K562 (cell line): Measurements from ENCODE around the gene HMCN1. TPM values are rescaled to one million over a fixed set of nuclear protein-coding genes. Genes with fewer than 3 reads are reported as not detected.

Experiments
- ATAC-seq: fragments of 200-7000 bp; cut with Tn5 transposase; 3 replicates; pipeline ENCODE4 v1.9.1; 2020; ENCODE audit warnings: moderate library complexity
- BruUV-seq: library from RNA; stranded (reverse); fragments of 400-500 nt; replicated peaks from 2 replicates; lab custom pipeline; 2021; lab: Mats Ljungman, UMichigan
- CTCF ChIA-PET: fragments of 300-600 bp; formaldehyde crosslinking; extraction: SDS; loops from one replicate; lab custom pipeline; 2021; ENCODE audit warnings: low intra/inter-chr PET ratio; lab: Yijun Ruan, JAX
- POLR2A ChIA-PET: fragments of 300-600, 350-650 bp; sonication (Branson Sonifier 250); formaldehyde crosslinking; extraction: SDS; loops from one replicate; lab custom pipeline; 2021; ENCODE audit warnings: antibody characterized with exemption, inconsistent platforms; lab: Yijun Ruan, JAX
- DNase-seq, 4 experiments: peaks; one replicate each; pipeline versions ENCODE4 v3.0.0 to v3.0.0-alpha.2; 2011 to 2018; ENCODE audit warnings: low spot score in 3 of 4, mixed read lengths in 3 of 4; ENCODE audit errors: extremely low read depth in 1 of 4
- FAIRE-seq: peaks from 2 replicates; lab custom pipeline; 2011; peaks lifted over from hg19 to GRCh38; lab: Jason Lieb, UNC
- H2AFZ ChIP-seq: 2 replicates; pipeline ENCODE4 v1.6.0; 2011; ENCODE audit warnings: low read depth, low read length, control low read depth, inconsistent platforms
- H3K27ac ChIP-seq: fragments of 200-600 bp; 3 replicates; pipeline ENCODE4 v1.8.0; 2011; ENCODE audit warnings: low read depth, mild to moderate bottlenecking, control low read depth, inconsistent platforms, low read length, moderate library complexity, mixed read lengths; ENCODE audit errors: extremely low read depth
- H3K27me3 ChIP-seq, 2 experiments: fragments of 300-600 bp in 1 of 2; 2 replicates in 1 of 2; 3 replicates in 1 of 2; pipeline versions ENCODE4 v1.6.0 to v1.8.0; 2011; ENCODE audit warnings: inconsistent platforms in 2 of 2, low read length in 2 of 2, mild to moderate bottlenecking in 1 of 2, mixed read lengths in 1 of 2, moderate library complexity in 1 of 2; ENCODE audit not compliant: control insufficient read depth in 2 of 2, insufficient read depth in 2 of 2
- H3K36me3 ChIP-seq: fragments of 300-600 bp; 3 replicates; pipeline ENCODE4 v1.8.0; 2011; ENCODE audit warnings: mild to moderate bottlenecking, low read length, inconsistent platforms; ENCODE audit not compliant: control insufficient read depth, insufficient read depth
- H3K4me1 ChIP-seq, 2 experiments: fragments of 200-600 bp in 1 of 2; replicated peaks in 1 of 2; 2 replicates in 1 of 2; 3 replicates in 1 of 2; pipeline versions ENCODE4 v1.5.1 to v1.8.0; 2011; ENCODE audit warnings: inconsistent platforms in 2 of 2, low read length in 2 of 2, mild to moderate bottlenecking in 1 of 2, mixed read lengths in 1 of 2, moderate library complexity in 1 of 2; ENCODE audit not compliant: control insufficient read depth in 2 of 2, insufficient read depth in 2 of 2
- H3K4me2 ChIP-seq: 2 replicates; pipeline ENCODE4 v1.6.1; 2011; ENCODE audit warnings: low read length, control low read depth, inconsistent platforms, mixed read lengths; ENCODE audit not compliant: insufficient read depth
- H3K4me3 ChIP-seq: fragments of 200-600 bp; sonication (generic), shearing (Covaris generic); 2 replicates; pipeline ENCODE4 v1.5.1; 2016; ENCODE audit warnings: control low read depth, inconsistent platforms
- H3K79me2 ChIP-seq: fragments of 200-600 bp; 3 replicates; pipeline ENCODE4 v1.8.0; 2011; ENCODE audit warnings: low read length, inconsistent platforms; ENCODE audit not compliant: control insufficient read depth, insufficient read depth
- H3K9ac ChIP-seq, 2 experiments: 2 replicates each; pipeline versions ENCODE4 v1.6.0 to v1.6.1; 2011; ENCODE audit warnings: low read depth in 2 of 2, low read length in 2 of 2, control low read depth in 1 of 2, inconsistent platforms in 1 of 2, mild to moderate bottlenecking in 1 of 2, mixed read lengths in 1 of 2; ENCODE audit not compliant: insufficient read depth in 1 of 2
- H3K9me1 ChIP-seq: one replicate; pipeline ENCODE4 v1.6.0; 2011; ENCODE audit warnings: inconsistent platforms, mild to moderate bottlenecking, low read length, moderate library complexity; ENCODE audit not compliant: control insufficient read depth, insufficient read depth
- H3K9me3 ChIP-seq: replicated peaks from 2 replicates; pipeline ENCODE4 v1.5.1; 2011; ENCODE audit warnings: low read depth, low read length, inconsistent platforms; ENCODE audit not compliant: control insufficient read depth, insufficient read depth
- H4K20me1 ChIP-seq: replicated peaks from 2 replicates; pipeline ENCODE4 v1.6.1; 2011; ENCODE audit warnings: low read length, inconsistent platforms, mixed read lengths; ENCODE audit not compliant: control insufficient read depth, insufficient read depth
- CREB1 ChIP-seq, 2 experiments: sonication (generic) in 1 of 2; formaldehyde crosslinking in 1 of 2; IDR thresholded peaks; 2 replicates each; pipeline versions ENCODE4 v1.6.1 to v1.8.0; 2012 to 2022; ENCODE audit warnings: inconsistent platforms in 1 of 2, mild to moderate bottlenecking in 1 of 2, missing genetic modification reagents in 1 of 2, moderate library complexity in 1 of 2
- ETV6 ChIP-seq, 3 experiments: fragments of 150-350 bp in 1 of 3; sonication (generic) in 1 of 3; formaldehyde crosslinking in 1 of 3; IDR thresholded peaks; 2 replicates each; pipeline versions ENCODE4 v1.6.1 to v1.8.0; 2014 to 2022; ENCODE audit warnings: borderline replicate concordance in 2 of 3, low read depth in 2 of 3, antibody characterized with exemption in 1 of 3, low read length in 1 of 3, mild to moderate bottlenecking in 1 of 3, missing genetic modification reagents in 1 of 3
- GATA2 ChIP-seq: sonication (generic); formaldehyde crosslinking; IDR thresholded peaks from 2 replicates; pipeline ENCODE4 v1.4.0; 2020; ENCODE audit warnings: mild to moderate bottlenecking, missing genetic modification reagents
- KLF13 ChIP-seq: fragments of 450-650 bp; IDR thresholded peaks from 2 replicates; pipeline ENCODE4 v1.6.1; 2016; ENCODE audit warnings: missing genetic modification characterization, low read depth, mild to moderate bottlenecking, missing compliant biosample characterization, moderate library complexity, borderline replicate concordance
- NFIC ChIP-seq: fragments of 450-650 bp; IDR thresholded peaks from 2 replicates; pipeline ENCODE4 v1.6.1; 2017; ENCODE audit warnings: mild to moderate bottlenecking, inconsistent platforms
- RBM17 ChIP-seq: fragments of 200-400 bp; formaldehyde crosslinking; IDR thresholded peaks from 2 replicates; pipeline ENCODE4 v1.6.1; 2017; ENCODE audit warnings: low read depth, mild to moderate bottlenecking, low read length, borderline replicate concordance
- TBL1XR1 ChIP-seq, 2 experiments: IDR thresholded peaks; 2 replicates each; pipeline ENCODE4 v1.6.1; 2012; ENCODE audit warnings: improper control_type of control experiment in 2 of 2, low read length in 2 of 2, mild to moderate bottlenecking in 1 of 2
- ZNF76 ChIP-seq: fragments of 250-450 bp; sonication (Bioruptor Pico); IDR thresholded peaks from 2 replicates; pipeline ENCODE4 v1.4.0; 2020; ENCODE audit warnings: mild to moderate bottlenecking, moderate library complexity, borderline replicate concordance
- ZSCAN32 ChIP-seq: fragments of 450-650 bp; formaldehyde crosslinking; IDR thresholded peaks from 2 replicates; pipeline ENCODE4 v1.4.0; 2020; ENCODE audit warnings: mild to moderate bottlenecking, moderate library complexity
- WGBS: fragments of 100-300 bp; shearing (Covaris generic); methylation state at CpG from one replicate; pipeline ENCODE4 v1.1.6; 2016; ENCODE audit warnings: low coverage, mixed read lengths; ENCODE audit not compliant: insufficient coverage; ENCODE audit errors: missing lambda C conversion rate; 5-methylcytosine and 5-hydroxymethylcytosine counted together
- in situ Hi-C: fragments of 300-500 bp; cut with MboI; formaldehyde crosslinking; loops from 4 replicates; pipeline ENCODE4 v1.15.0; 2018; ENCODE audit warnings: inconsistent platforms, mixed read lengths
- intact Hi-C: fragments of 100-400 bp; cut with micrococcal nuclease; formaldehyde crosslinking; loops from 2 replicates; pipeline ENCODE4 v1.14.2; 2022
- polyA plus RNA-seq, 8 experiments: library from polyadenylated mRNA; depleted of rRNA in 4 of 8; stranded (reverse) in 5 of 8; unstranded in 3 of 8; fragments of >200 nt; fragmentation: Nextera tagmentation in 2 of 8; fragmentation: Illumina TruSeq in 1 of 8; extraction: Ambion mirVana in 2 of 8; extraction: Trizol in 1 of 8; gene quantifications; 2 replicates each; pipeline versions ENCODE4 v1.2.1 to v1.2.3, GENCODE V29; 2011 to 2014; ENCODE audit warnings: inconsistent platforms in 1 of 8, missing spikeins in 1 of 8
- total RNA-seq, 7 experiments: library from RNA; depleted of rRNA in 6 of 7; stranded (reverse); fragments of >200 nt in 6 of 7; fragmentation: Illumina TruSeq in 2 of 7; extraction: Trizol in 2 of 7; gene quantifications; 2 replicates each; pipeline versions ENCODE4 v1.2.1 to v1.2.3, GENCODE V29; 2011 to 2021; ENCODE audit warnings: low replicate concordance in 1 of 7
- TF ChIP-seq, protein P1 (sequence below): fragments of 450-650 bp; IDR thresholded peaks from 2 replicates; pipeline ENCODE4 v1.6.1; 2016; ENCODE audit warnings: low read depth, mild to moderate bottlenecking, moderate library complexity

Gene HMCN1
- total and polyA plus RNA-seq, 9 of the 15 experiments (the other 6 are each of a cell fraction or from before 2014, with no cell fraction given), result 0.07 to 0.36 (median 0.21) TPM

DNA sequence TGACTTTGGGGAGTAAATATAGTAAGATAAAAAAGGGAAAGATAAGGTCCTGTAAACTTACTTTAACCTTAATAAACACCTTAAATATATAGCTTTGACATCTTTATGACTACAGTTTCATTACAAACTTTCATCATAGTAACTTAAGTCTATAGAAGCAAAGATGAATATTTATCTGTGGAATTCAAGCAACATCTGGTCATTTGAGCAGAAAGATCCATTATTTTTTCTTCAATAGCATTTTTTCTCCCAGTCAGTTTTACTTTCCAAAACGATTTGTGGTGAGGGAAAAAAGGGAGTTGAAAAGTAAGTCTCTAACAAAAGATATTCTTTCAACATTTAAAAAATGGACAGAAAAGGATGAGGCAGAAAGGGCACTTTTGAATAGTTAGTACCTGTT lies 69.0 kb downstream of the HMCN1 start:
- DNase-seq (no peak), FAIRE-seq (no peak)
- no peak overlapping the region for H2AFZ ChIP-seq
- no TSS peak for BruUV-seq
- ChIA-PET POLR2A (no interaction called here), CTCF (interaction anchor here (0.6 kb wide), 1 partner anchor 945 kb away, joined by 4 read pairs; no protein-coding TSS in a partner anchor)
- no peak overlapping the region for H3K4me3 ChIP-seq
- no peaks in the 10 kb centered on the region for H3K9me1 ChIP-seq
- intact Hi-C loops (no loop called here), in situ Hi-C loops (loop anchor here (25.0 kb wide), 1 partner anchor 409 kb away; no protein-coding TSS in a partner anchor)
- H3K4me1 ChIP-seq, result no peaks in the 10 kb centered on the region
- H3K79me2 ChIP-seq, result no peaks in the 10 kb centered on the region
- no peak overlapping the region for H3K4me2 ChIP-seq
- H3K27me3 ChIP-seq, result no peaks in the 10 kb centered on the region
- H3K27ac ChIP-seq, result no peak overlapping the region
- TF ChIP-seq GATA2 (no peak), ETV6 (IDR thresholded peaks at IDR 0.05; ENCODE audit: borderline replicate concordance in 1 of 2, low read depth in 2 of 2, low read length in 1 of 2) (no peak), ETV6 (CRISPR knock-in tag; IDR thresholded peaks at IDR 0.05; ENCODE audit: borderline replicate concordance) (no peak), ZSCAN32 (CRISPR knock-in tag) (no peak), RBM17 (no peak), ZNF76 (CRISPR knock-in tag) (no peak), KLF13 (no peak), CREB1 (IDR thresholded peaks at IDR 0.05) (no peak), CREB1 (CRISPR knock-in tag; IDR thresholded peaks at IDR 0.05) (no peak), TBL1XR1 (IDR thresholded peaks at IDR 0.05; ENCODE audit: low read length in 2 of 2) (no peak), NFIC (no peak)
- TF ChIP-seq, protein P1, sequence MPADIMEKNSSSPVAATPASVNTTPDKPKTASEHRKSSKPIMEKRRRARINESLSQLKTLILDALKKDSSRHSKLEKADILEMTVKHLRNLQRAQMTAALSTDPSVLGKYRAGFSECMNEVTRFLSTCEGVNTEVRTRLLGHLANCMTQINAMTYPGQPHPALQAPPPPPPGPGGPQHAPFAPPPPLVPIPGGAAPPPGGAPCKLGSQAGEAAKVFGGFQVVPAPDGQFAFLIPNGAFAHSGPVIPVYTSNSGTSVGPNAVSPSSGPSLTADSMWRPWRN, result no peak
- TF ChIP-seq, all 486 proteins: peak for 0
- Histone ChIP-seq H3K36me3 (no peaks in the 10 kb centered on the region), H4K20me1 (no peaks in the 10 kb centered on the region), H3K9ac (no peak overlapping the region), H3K9me3 (peaks cover under 1% of the 10 kb centered on the region; the same call in 1 of the 2 replicates)
- WGBS, result 0% methylated on average over 1 of the region's 1 CpG
- no peak for ATAC-seq
